Endothelial cell of umbilical vein (primary cell): ENCODE data around the gene TWF2.

Experiments used
- CTCF ChIP-seq, 2 donors: IDR thresholded peaks; 1 replicate in 1 of 2; 2 replicates in 1 of 2; pipeline ENCODE4 v1.5.1; 2011; ENCODE audit warnings: low read length in 2 of 2, mild to moderate bottlenecking in 2 of 2, moderate library complexity in 2 of 2, control low read depth in 1 of 2, inconsistent platforms in 1 of 2, low read depth in 1 of 2; ENCODE audit not compliant: insufficient read depth in 1 of 2; ENCODE audit errors: extremely low read depth in 1 of 2
- EZH2 ChIP-seq: IDR thresholded peaks from 2 replicates; pipeline ENCODE4 v1.6.1; 2012; ENCODE audit warnings: borderline replicate concordance, low read depth, mild to moderate bottlenecking, moderate library complexity, low read length, inconsistent platforms; ENCODE audit not compliant: severe bottlenecking
- GATA2 ChIP-seq: IDR thresholded peaks from 2 replicates; pipeline ENCODE4 v1.7.0; 2011; ENCODE audit warnings: low read depth, mild to moderate bottlenecking, moderate library complexity, mixed read lengths, low read length; ENCODE audit not compliant: insufficient read length, insufficient read depth
- JUN ChIP-seq: IDR thresholded peaks from 2 replicates; pipeline ENCODE4 v1.6.1; 2011; ENCODE audit warnings: borderline replicate concordance, low read depth; ENCODE audit not compliant: insufficient read length, insufficient read depth
- MYC ChIP-seq: IDR thresholded peaks from one replicate; pipeline ENCODE4 v1.6.1; 2011; ENCODE audit warnings: mild to moderate bottlenecking, low read depth, low read length
- POLR2A ChIP-seq: IDR thresholded peaks from 2 replicates; pipeline ENCODE4 v1.6.1; 2012; ENCODE audit warnings: low read depth, mild to moderate bottlenecking, control low read depth, low read length
- POLR2AphosphoS5 ChIP-seq: IDR thresholded peaks from 2 replicates; pipeline ENCODE4 v1.6.1; 2012; ENCODE audit warnings: low read depth, mild to moderate bottlenecking, control low read depth, low read length, moderate library complexity; ENCODE audit not compliant: insufficient read depth
- TF ChIP-seq, protein P1 (sequence below): IDR thresholded peaks from 2 replicates; pipeline ENCODE4 v1.6.1; 2011; ENCODE audit not compliant: insufficient read depth, insufficient read length

- TF ChIP-seq CTCF (IDR thresholded peaks at IDR 0.05; ENCODE audit: extremely low read depth in 1 of 2, insufficient read depth in 1 of 2, low read depth in 1 of 2, low read length in 2 of 2): no peak
- no peak for TF ChIP-seq POLR2A
- TF ChIP-seq JUN: no peak
- TF ChIP-seq, protein P1, sequence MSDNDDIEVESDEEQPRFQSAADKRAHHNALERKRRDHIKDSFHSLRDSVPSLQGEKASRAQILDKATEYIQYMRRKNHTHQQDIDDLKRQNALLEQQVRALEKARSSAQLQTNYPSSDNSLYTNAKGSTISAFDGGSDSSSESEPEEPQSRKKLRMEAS: no peak
- no peak for TF ChIP-seq GATA2
- no peak for TF ChIP-seq EZH2
- no peak for TF ChIP-seq POLR2AphosphoS5
- no peak for TF ChIP-seq MYC
Measured at GRCh38 chr3:52256622-52257021, 17.7 kb upstream of the TWF2 start.
